Thyroid gland (tissue), 4 donors: ENCODE results near the gene FERMT3.
"Not testable (repeated sequence)": the region's sequence is repeated elsewhere in the genome, so short reads cannot be mapped to it uniquely, and the experiment has no call there.

Experiments used
- CTCF ChIP-seq, 6 experiments: fragments of 200-600 bp in 3 of 6; fragments of 450-650 bp in 3 of 6; sonication (generic) in 3 of 6; IDR thresholded peaks; one replicate each; pipeline ENCODE4 v1.5.1; 2016 to 2019; ENCODE audit warnings: antibody characterized with exemption in 6 of 6, mild to moderate bottlenecking in 2 of 6, inconsistent platforms in 1 of 6, moderate library complexity in 1 of 6
- POLR2A ChIP-seq, 2 donors: fragments of 450-650 bp; IDR thresholded peaks; one replicate each; pipeline ENCODE4 v1.6.1; 2017; ENCODE audit warnings: antibody characterized with exemption in 2 of 2, mild to moderate bottlenecking in 2 of 2, moderate library complexity in 1 of 2

- TF ChIP-seq CTCF, POLR2A (IDR thresholded peaks at IDR 0.05): not testable (repeated sequence)
Measured at GRCh38 chr11:64162769-64163168, 43.8 kb upstream of the FERMT3 start.
